ENCODE measurements around the gene SLC2A5.
A peak's percentile ranks its signal among the peaks of the same experiment; 100 is the strongest.
"Not testable (repeated sequence)": the region's sequence is repeated elsewhere in the genome, so short reads cannot be mapped to it uniquely, and the experiment has no call there.

The SLC2A5 gene, protein sequence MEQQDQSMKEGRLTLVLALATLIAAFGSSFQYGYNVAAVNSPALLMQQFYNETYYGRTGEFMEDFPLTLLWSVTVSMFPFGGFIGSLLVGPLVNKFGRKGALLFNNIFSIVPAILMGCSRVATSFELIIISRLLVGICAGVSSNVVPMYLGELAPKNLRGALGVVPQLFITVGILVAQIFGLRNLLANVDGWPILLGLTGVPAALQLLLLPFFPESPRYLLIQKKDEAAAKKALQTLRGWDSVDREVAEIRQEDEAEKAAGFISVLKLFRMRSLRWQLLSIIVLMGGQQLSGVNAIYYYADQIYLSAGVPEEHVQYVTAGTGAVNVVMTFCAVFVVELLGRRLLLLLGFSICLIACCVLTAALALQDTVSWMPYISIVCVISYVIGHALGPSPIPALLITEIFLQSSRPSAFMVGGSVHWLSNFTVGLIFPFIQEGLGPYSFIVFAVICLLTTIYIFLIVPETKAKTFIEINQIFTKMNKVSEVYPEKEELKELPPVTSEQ

DNA sequence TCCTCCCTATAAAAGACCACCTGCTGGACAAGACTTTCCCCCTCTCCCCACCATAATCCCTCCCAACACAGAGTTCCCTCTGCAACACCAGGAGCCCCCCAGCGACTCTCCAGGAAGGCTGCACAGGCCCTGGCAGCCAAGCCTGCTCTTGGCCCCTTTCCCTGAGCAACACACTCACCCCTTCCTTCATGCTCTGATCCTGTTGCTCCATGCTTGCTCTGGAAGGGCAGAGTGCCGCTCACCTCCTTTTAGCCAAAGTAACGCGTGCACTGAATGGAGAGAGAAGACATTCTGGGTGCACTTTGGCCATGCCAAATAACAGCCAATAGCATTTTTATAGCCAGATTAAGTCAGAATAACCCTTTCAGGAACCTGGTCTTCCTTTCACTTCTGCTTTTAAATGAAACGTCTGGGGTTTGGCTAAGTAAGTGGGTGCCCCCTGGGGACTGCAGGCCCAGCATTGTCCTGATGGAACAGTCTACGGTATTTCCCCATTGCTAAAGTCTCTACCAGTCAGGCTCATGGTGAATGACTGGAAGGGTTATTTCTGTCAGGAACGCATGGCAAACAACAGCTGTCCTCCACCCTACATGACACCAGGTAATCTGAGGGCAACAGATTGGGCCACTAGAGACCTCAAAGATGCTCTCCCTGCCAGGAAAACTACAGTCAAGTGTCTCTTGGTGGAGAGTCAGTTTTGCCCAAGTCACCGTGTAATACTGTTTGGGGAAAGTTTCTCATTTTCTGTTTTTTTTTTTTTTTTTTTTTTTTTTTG lies at the start of gene SLC2A5:
TSS of gene SLC2A5 (minus strand) at position 310 of the 775 bp plus-strand sequence. CDS start at position 211, 99 bp downstream.
- peak; percentile 39 to 54 for DNase-seq

DNA sequence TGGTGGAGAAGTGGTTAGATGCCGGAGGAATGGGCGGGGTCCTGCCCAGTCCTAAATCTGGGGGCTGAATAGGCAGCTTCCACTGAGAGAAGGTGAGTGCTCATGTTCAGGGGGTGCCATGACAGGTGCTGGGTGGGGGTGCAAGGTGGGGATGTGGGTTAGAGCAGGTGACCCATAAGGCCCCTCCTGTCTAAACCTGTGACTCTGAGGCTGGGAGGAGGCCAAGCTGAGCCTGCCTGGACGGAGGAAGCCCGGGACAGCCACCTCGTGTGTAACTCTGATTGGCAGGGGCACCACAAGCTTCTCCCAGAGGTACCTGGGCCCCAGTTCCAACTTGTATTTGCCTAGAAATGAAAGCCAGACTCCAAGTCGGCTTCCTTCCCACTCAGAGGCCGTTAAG lies 48.8 kb upstream of the SLC2A5 start:
- no peak for DNase-seq

DNA sequence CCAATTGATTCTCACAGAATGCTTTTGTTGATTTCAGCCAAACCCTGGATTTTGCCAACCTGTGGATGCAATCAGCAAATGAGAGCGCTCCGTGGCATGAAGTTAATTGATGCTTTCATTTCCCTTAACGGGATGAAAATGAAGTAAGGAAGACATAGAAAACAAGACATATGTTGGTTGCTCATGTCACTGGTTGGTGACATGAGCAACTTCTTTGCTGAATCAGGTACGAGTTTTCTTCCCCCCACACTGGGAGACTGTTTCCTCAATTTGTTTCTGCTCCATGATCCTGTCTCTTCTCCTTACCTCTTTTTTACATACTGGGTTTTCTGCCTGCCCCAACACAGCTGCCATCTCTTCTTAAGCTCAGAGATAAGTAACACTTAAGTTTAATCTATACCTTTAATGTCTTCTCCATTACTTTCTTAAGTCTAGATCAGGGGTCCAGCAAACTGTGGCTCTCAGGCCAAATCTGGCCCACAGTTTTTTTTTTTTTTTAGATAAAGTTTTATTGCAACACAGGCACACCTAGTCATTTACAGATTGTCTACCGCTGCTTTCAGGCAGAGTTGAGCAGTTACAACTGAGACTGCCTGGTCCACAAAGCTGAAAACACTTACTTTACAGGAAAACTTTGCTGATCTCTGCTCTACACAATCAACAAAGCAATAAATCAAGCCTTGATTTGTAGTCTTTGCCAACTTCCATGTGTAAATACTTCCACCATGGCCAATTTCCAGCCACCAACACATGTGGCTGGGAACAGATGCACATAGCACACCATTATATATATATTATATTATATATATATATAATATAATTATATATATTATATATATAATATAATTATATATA lies 46.1 kb upstream of the SLC2A5 start:
- peak in 1 of 2 experiments; percentile 23 for DNase-seq

DNA sequence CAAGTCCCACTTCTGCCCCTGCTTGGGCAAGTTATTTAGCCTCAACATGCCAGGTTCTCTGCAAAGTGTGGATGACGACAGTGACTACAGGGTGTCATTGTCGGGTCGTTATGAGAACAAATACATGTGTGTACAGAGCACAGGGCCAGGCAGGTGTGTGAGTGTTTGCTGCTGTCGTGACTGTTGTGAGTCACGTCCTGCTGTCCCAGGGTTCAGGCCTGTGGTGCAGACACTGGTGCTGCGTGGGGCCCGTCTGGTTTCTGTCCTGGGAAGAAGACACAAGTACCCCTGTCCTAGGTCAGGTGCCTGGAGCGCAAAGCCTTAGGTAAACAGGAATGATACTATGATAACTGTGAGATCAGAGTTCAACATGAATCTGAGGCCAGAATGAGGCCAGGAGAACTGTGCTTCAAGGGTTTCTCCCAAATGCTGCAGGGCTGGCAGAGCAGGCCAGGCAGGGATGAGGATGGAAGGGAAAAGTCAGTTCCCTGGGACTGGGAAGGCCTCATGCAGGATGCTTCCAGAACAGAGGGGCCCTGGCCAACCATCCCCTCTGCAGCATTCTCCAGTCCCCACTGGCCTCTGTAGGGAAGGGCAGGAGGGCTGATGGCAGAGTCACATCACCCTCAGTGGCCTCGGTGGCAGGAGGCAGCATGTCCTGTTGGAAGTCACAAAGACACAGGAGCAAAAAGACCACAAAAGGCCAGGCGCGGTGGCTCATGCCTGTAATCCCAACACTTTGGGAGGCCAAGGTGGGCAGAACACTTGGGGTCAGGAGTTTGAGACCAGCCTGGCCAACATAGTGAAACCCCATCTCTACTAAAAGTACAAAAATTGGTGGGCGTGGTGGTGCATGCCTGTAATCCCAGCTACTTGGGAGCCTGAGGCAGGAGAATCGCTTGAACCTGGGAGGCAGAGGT lies 43.8 kb upstream of the SLC2A5 start:
- DNase-seq: no peak

DNA sequence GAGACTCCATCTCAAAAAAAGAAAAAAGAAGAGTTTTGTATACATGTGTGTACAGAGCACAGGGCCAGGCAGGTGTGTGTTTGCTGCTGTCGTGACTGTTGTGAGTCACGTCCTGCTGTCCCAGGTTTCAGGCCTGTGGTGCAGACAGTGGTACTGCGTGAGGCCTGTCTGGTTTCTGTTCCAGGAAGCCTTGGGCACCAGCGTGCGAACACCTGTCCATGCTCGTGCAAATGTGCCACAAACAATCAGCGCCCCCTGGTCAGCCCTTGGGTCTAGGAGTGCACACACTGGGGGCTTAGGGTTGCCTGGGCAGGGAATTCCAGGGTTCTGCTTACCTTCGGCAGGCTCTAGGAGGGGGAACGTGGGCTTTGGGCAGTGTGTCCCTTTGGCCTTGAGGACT lies 42.5 kb upstream of the SLC2A5 start:
- no peak for DNase-seq

DNA sequence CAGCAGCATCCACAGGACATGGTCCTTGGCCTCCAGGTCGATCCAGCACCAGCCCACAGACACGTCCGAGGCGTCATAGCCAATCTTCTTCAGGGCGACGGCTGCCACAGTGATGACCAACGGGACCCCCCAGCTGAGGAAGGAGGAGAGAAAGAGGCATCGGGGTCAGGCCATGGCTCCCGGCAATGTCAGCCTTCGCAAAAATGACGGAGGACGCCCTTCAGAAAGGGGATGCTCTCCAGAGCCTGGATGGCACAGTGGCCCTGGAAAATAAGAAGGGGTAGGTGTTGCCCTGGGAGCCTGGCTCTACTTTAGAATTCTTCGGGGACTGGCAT lies 41.9 kb upstream of the SLC2A5 start:
- no peak for DNase-seq

DNA sequence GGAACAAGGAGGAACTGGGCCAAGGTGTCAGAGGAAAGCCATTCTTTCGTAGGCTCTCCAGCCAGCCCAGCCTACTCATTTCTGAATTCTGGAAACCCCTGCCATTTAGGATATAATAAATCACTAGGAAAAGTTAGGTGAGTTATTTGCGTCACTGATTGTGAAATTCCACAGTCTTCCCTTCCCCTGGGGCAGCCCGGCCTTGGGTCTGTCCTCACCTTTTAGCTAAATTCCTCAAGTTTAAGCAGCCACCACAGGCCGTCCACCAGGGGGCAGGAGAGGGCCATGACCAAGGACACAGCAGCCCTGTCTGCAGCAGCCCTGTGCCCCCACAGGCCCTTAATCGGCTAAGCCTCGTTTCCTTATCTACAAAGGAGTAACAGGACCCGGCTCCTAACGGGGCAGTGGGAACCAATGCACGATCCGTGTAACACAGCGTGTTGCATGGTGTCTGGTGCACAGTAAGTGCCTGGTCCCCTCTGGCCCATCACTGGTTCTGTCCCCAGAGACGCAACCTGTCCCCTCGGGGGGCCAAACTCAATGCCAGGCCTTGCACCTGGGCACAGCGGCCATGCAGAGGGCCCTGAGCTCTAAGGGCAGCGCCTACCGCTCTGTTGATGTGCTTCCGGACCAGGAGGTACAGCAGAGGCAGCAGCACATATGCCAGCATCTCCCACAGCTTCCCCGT lies 41.4 kb upstream of the SLC2A5 start:
- DNase-seq: peak; percentile 64 to 80

DNA sequence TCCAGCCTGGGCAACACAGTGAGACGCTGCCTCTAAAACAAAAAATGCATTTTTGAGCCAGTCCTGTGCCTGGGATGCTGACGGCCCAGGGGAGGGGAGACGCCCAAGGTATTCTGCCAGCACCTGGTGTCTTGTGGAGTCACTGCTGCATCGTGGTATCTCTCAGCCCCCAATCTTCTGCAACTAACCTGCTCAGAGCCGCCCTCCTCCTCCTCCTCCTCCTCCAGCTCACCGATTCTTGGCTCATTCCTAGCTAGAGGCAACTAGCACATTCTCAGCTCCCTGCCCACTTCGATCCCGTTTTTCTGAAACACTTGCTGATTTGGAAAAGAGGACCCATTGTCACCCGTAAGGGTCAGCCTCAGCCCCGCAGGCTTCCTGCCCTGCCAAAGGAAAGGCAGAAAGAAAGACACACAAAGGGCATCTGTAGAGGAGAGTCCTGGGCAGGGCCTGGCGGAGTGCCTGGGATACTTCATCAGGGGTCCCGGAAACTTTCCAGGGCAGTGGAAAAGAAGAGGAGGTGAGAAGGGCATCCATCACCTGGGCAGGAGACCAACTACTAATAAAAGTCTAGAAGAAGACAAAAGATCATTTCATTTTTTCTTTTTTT lies 38.7 kb upstream of the SLC2A5 start:
- no peak for DNase-seq

DNA sequence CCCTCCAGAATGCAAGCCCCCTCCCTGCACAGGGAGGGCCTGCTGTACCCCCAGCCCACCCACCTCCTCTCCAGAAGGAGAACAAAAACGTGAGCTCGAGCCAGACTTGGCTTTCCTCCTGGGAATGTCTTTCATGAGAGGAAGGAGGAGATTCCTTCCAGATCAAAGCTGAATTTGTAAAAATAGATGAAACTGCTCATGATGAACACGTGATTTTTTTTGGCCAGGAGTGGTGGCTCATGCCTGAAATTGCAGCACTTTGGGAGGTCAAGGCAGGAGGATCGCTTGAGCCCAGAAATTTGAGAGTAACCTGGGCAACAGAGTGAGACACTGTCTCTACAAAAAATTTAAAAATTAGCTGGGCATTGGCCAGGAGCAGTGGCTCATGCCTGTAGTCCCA lies 37.7 kb upstream of the SLC2A5 start:
- DNase-seq: no peak

DNA sequence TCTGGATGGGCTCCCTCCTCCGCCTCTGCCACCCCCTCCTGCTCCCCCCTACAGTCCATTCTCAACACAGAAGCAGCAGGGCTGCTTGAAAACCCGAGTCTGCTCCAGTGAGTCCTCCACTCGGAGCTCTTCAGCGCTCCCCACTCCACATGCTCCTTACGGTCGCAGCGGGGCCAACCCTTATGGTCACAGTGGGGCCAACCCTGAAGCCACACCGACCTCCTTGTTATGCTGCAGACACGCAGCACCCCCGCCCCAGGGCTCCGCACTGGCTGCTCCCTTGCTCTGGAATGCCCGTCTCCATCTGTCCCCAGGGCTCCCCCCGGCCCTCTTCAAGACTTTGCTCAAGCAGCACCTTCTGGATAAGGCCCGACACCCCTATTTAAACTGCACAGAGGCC lies 36.9 kb upstream of the SLC2A5 start:
- no peak for DNase-seq

DNA sequence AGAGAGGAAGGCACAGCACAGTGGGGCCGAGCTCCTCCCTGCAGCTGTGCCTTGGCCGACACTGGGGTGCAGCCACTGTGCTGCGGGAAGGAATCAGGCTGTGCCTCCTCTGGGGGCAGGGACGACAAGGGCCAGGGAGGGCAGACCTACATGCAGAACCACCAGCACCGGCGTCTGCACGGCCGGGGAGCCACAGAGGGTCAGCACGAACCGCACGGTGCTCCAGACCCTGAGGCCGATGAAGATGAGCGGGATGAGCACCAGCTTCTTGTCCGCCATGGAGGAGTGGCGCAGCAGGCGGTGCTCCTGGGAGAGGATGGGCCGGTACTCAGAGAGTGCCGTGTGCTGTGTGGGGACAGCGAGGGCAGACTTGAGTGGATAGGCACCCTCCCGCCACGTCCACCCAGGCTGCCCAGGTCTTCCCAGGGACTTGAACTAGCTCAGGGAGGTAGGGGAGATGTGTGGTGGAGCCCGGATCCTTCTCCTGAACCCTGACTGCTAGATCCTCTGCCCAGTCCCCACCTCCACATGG lies 36.0 kb upstream of the SLC2A5 start:
- DNase-seq: no peak

DNA sequence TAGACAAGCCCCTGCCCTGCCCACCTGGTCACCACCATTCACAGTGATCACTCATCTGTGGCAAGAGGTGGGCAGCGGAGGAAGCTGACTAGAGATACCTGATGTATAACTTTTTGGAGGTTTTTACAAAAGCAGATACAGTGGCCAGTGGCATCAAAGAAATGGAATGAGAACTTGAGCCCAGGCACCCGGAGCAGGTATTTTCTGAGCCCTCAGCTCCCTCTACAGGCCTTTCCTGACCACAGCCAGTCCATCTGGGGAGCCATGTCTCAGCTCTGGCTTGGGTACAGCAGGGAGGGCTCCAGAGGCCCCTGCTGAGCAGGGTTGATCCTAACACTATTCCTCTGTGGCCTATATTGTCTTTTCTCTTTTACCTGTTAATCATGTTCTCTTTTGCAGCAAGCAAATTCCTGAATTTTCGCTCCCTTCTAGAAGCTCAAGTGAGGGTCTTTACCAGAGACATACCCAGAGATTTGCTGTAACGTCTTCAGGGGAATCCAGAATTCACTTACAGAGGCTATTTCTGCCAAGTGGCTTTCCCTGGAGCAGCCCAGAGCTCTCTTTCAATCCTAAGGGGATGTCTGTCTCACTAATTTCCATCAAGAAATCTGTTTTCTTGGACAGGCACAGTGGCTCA lies 32.2 kb upstream of the SLC2A5 start:
- peak; percentile 34 to 63 for DNase-seq

DNA sequence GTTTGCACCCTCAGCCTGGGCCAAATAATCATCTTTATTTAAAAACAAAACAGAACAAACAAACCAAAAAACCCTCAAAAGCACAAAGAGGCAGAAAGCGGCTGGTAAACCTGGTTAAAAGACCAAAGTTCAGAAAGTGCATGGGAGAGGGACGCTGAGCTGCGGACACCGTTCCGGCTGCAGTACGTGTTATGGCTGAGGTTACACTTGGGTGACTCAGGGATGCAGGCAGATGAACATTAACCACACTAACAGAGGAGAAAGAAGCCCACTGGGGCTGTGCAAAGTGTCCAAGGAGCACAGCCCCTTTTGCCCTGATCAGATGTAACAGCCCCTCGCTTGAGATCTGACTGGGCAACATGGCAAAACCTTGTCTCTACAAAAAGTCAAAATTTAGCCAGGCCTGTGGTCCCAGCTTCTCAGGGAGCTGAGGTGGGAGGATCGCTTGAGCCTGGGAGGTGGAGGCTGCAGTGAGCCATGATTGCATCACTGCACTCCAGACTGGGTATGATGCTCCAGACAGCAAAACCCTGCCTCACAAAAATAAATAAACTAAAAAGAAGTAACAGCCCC lies 31.1 kb upstream of the SLC2A5 start:
- no peak for DNase-seq

DNA sequence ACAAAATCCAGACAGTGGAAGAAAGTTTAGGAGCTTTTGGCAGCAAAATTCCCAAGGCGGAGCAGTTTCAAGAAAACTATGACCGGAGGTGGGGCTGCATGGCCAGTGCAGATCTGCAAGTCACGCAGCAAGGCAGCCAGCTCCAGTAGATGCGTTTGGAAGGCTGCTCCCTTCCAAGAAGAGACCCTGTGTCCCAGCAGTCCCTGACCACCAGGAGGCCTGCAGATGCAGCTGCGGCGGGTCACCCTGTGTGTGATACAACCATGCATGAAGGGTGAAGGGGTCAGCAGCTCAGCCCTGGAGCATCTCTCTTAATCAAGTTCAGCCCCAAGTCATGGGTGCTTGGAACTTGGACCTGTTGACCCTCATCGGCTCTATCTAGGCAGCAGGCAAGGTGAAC lies 30.1 kb upstream of the SLC2A5 start:
- DNase-seq: no peak

DNA sequence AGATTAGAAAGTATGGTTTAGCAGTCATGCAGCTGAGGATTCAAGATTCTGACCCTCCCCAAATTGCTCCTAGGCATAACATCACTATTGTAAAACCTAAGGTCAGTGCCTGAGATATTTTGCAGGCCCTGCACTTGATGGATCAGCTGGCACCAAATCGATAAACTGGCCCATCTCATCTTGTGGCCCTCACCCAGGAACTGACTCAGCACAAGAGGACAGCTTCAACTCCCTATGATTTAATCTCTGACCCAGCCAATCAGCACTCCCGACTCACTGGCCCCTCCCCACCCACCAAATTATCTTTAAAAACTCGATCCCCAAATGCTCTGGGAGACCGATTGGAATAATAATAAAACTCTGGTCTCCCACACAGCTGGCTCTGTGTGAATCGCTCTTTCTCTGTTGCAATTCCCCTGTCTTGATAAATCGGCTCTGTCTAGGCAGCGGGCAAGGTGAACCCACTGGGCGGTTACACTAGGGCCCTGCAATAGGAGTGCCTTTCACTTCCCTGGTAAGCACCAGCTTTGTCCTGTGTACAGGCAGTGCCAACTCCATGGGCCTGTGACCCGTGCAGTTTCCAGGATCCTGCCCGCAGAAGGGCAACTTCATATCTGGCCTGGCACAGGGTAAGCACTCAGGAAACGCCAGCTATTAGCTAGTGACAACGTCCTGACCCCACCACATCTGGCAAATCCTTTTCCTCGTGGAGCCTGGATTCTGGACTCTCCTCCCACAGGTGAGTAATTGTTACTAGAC lies 28.7 kb upstream of the SLC2A5 start:
- no peak for DNase-seq

DNA sequence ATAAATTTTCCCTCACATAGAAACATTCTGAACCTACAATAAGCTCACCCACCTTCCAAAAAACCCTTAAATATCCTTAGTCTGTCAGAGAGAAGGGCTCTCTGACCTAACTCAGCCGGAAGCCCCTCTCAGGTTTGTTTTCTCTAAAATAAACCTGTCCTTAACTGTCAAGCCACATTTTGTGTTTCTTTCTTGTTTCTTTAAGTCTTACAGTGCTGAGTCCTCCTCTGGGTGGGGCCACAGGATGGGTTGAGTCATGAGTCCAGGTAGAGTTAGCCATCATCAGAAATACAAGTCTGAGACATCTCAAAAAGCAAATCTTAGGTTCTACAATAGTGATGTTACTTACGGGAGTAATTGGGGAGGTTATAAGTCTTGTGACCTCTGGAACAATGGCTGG lies 26.4 kb upstream of the SLC2A5 start:
- DNase-seq: no peak

DNA sequence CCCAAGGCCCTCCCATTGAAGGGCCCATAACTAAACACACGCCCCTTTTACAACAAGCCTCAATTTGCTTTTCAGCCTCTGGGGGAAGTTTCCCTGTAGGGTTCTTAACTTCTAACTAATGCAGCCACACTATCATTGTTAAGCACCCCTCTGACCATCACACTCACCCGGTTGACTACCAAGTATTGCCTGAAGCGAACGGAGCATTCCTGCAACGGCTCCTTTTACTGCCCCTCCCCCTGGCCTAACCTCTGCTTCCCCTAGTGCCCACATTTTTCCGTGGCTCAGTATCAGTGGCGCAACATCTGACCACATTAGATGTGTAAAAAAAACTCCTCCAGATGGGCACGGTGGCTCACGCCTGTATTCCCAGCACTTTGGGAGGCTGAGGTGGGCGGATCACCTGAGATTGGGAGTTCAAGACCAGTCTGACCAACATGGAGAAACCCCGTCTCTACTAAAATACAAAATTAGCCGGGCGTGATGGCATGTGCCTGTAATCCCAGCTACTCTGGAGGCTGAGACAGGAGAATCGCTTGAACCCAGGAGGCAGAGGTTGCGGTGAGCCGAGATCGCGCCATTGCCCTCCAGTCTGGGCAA lies 24.7 kb upstream of the SLC2A5 start:
- not testable (repeated sequence) for DNase-seq

DNA sequence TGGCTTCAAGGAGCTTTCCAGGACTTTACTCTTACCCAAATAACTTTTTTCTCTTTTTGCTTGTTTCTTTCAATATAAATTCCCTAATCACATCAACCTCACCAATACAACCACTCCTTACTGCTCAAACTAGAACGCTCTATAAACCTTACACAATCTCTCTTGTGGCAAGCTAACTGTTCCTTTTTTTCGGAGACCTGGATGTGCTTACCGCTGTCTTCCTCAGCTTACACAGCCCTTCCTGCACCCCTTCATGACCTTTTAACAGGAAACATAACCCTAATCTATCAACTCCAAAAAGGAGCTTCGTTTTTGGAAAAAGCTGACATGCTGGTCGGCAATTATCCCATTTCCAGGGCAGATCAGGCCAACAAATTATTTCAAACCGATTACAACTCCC lies 24.1 kb upstream of the SLC2A5 start:
- no peak for DNase-seq

DNA sequence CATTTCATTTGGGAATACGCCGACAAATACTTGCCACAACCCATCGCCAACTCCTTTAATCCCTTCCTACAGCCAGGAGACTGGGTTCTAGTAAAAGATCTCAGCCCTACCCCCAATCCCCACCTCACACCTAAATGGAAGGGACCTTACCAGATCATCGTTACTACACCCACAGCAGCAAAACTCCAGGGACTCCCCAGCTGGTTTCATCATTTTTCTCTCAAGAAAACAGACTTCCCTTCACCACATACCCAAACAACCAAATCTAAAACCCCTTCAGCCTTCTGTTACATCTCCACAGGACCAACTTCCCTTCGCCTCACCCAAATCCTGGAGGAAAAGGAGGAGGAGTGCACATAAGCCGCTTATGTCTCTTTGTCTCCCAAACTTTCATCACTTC lies 23.7 kb upstream of the SLC2A5 start:
- no peak for DNase-seq
